ENCODE data around the gene KNSTRN. TPM values are rescaled to one million over a fixed set of nuclear protein-coding genes. Genes with fewer than 3 reads are reported as not detected.
A peak's percentile ranks its signal among the peaks of the same experiment; 100 is the strongest.

KNSTRN gene
- total RNA-seq, 1 experiment from 2014 or later, result 115 TPM

DNA sequence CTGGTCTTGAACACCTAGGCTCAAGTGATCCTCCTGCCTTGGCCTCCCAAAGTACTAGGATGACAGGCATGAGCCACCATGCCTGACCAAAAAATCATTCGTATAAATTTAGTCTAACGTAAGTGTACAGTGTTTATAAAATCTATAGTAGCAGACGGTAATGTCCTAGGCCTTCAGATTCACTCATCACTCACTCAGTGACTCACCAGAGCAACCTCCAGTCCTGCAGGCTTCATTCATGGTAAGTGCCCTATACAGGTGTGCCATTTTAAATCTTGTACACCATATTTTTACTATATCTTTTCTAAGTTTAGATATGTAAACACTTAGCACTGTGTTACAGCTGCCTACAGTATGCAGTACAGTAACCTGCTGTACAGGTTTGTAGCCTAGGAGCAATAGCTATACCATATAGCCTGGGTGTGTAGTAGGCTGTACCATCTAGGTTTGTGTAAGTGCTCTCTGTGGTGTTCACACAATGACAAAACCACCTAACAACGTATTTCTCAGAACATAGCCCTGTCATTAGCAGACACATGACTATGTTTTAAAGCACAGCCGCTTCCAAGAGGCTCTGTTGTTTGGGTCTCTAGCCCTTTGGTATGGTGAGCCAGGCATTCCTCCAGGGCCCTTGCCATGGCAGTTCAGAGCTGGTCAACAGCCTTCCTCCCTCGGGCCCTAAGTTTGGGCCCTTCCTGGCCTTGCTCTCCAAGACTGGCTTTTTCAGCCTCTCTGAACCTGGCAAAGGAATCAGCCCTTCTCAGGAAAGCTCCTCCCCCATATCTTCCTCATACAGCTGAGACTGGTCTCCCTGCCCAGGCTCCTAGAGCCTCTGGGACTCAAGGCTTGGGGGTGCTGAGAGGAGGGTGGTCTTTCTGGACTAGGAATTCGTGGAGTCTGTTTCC is 39.9 kb upstream of the KNSTRN start:
- peak overlapping the region; percentile 16 for H3K27ac ChIP-seq (ENCODE audit: low read depth, low read length, poor library complexity, severe bottlenecking)

DNA sequence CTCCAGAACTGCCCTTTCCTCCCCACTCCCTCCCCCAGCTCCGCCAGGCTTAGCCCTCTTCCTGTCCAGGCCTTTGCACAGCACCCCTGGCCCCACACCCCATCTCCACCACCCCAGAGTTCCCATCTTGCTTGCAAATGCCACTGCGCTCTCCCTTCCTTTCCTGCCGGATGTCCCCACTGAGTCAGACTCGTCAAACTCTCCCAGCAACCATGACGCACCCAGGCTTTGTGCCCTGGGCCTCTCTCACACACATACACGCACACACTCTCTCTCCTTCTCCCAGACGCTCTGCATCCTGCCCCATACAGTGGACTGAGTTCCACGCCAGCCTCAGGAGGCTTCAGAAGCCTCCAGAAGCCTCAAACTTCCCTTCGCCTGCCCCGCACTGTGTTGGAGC is 39.0 kb upstream of the KNSTRN start:
- DNase-seq (ENCODE audit: low spot score), result peak; percentile 51
- POLR2A ChIA-PET (ENCODE audit: low non-redundant PET), result no interaction called here
- peaks cover 25% of the 10 kb centered on the region for H3K4me1 ChIP-seq (ENCODE audit: insufficient read depth, low read length, poor library complexity, severe bottlenecking)
- intact Hi-C loops (cut with micrococcal nuclease; ENCODE audit: unreplicated experiment), result loop anchor here (10.0 kb wide), 1 partner anchor 171 kb away; no protein-coding TSS in a partner anchor
- no TSS peak for BruUV-seq (replicated peaks)
- no peaks in the 10 kb centered on the region for H3K9me3 ChIP-seq (ENCODE audit: low read depth, low read length, poor library complexity, severe bottlenecking)
- no peaks in the 10 kb centered on the region for H3K27me3 ChIP-seq (replicated peaks; ENCODE audit: insufficient read depth, low read depth, low read length, poor library complexity)
- H3K27ac ChIP-seq (ENCODE audit: low read depth, low read length, poor library complexity, severe bottlenecking), result peak overlapping the region; percentile 50
- no peak for TF ChIP-seq CTCF (conservative IDR thresholded peaks at IDR 0.05; ENCODE audit: low read depth, low read length)
- no peak overlapping the region for H3K4me3 ChIP-seq (ENCODE audit: low read depth, low read length, poor library complexity, severe bottlenecking)
- H3K36me3 ChIP-seq (ENCODE audit: insufficient read depth, low read length, poor library complexity, severe bottlenecking), result no peaks in the 10 kb centered on the region
- CTCF ChIA-PET, result interaction anchor here (1.3 to 1.4 kb wide), 2 partner anchors 9 to 12 kb away, joined by 4 to 5 read pairs; no protein-coding TSS in a partner anchor

More for the DNA sequence above, 39.9 kb upstream of the KNSTRN start:
- peaks cover 33% of the 10 kb centered on the region for H3K4me1 ChIP-seq (ENCODE audit: insufficient read depth, low read length, poor library complexity, severe bottlenecking)
- no peaks in the 10 kb centered on the region for H3K9me3 ChIP-seq (ENCODE audit: low read depth, low read length, poor library complexity, severe bottlenecking)
- BruUV-seq (replicated peaks), result no TSS peak
- intact Hi-C loops (cut with micrococcal nuclease; ENCODE audit: unreplicated experiment), result loop anchor here (10.0 kb wide), 1 partner anchor 172 kb away; no protein-coding TSS in a partner anchor
- no peaks in the 10 kb centered on the region for H3K36me3 ChIP-seq (ENCODE audit: insufficient read depth, low read length, poor library complexity, severe bottlenecking)
- CTCF ChIA-PET, result interaction anchor here (1.4 kb wide), 1 partner anchor 9 kb away, joined by 5 read pairs; no protein-coding TSS in a partner anchor
- TF ChIP-seq CTCF (conservative IDR thresholded peaks at IDR 0.05; ENCODE audit: low read depth, low read length), result no peak
- TF ChIP-seq EZH2 (IDR thresholded peaks at IDR 0.05; ENCODE audit: borderline replicate concordance, low read depth, low read length, poor library complexity, severe bottlenecking), result no peak
- H3K27me3 ChIP-seq (replicated peaks; ENCODE audit: insufficient read depth, low read depth, low read length, poor library complexity), result no peaks in the 10 kb centered on the region
- POLR2A ChIA-PET (ENCODE audit: low non-redundant PET), result no interaction called here
- H3K4me3 ChIP-seq (ENCODE audit: low read depth, low read length, poor library complexity, severe bottlenecking), result no peak overlapping the region
- DNase-seq (ENCODE audit: low spot score), result no peak

DNA sequence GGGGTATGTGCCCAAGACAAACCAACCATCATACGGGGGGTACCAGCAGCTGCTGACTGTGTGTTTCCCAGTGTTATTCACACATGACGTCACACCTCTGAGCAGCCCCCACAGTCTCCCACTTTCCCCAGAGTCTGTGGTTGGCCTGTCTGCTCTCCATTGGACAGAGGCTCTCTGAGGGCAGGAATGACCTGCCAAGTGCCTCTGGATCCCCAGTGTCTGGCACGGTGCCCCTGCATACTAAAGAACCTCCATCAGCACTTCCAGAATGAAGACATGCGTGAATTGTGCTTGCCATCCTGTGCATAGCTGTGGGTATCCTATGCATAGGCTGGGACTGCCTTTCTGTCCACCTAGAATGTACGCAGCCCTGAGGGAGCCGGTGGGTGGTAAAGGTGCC is 38.3 kb upstream of the KNSTRN start:
- no TSS peak for BruUV-seq (replicated peaks)
- no peak overlapping the region for H3K4me3 ChIP-seq (ENCODE audit: low read depth, low read length, poor library complexity, severe bottlenecking)
- ChIA-PET CTCF (interaction anchor here (0.8 to 1.3 kb wide), 8 partner anchors 8 to 78 kb away, joined by 3 to 17 read pairs (median 4); partner anchors contain the start of gene DISP2), POLR2A (ENCODE audit: low non-redundant PET) (no interaction called here)
- no peaks in the 10 kb centered on the region for H3K9me3 ChIP-seq (ENCODE audit: low read depth, low read length, poor library complexity, severe bottlenecking)
- DNase-seq (ENCODE audit: low spot score), result no peak
- no peaks in the 10 kb centered on the region for H3K27me3 ChIP-seq (replicated peaks; ENCODE audit: insufficient read depth, low read depth, low read length, poor library complexity)
- intact Hi-C loops (cut with micrococcal nuclease; ENCODE audit: unreplicated experiment), result loop anchor here (2.0 to 10.0 kb wide), 2 partner anchors 79 to 171 kb away; no protein-coding TSS in a partner anchor
- H3K4me1 ChIP-seq (ENCODE audit: insufficient read depth, low read length, poor library complexity, severe bottlenecking), result peaks cover 23% of the 10 kb centered on the region
- no peaks in the 10 kb centered on the region for H3K36me3 ChIP-seq (ENCODE audit: insufficient read depth, low read length, poor library complexity, severe bottlenecking)
- TF ChIP-seq CTCF (conservative IDR thresholded peaks at IDR 0.05; ENCODE audit: low read depth, low read length) (no peak), EZH2 (IDR thresholded peaks at IDR 0.05; ENCODE audit: borderline replicate concordance, low read depth, low read length, poor library complexity, severe bottlenecking) (no peak)
- no peak overlapping the region for H3K27ac ChIP-seq (ENCODE audit: low read depth, low read length, poor library complexity, severe bottlenecking)
